Kidney (tissue), 14 donors: ENCODE data around the gene ADAMTSL4. TPM values are rescaled to one million over a fixed set of nuclear protein-coding genes. Genes with fewer than 3 reads are reported as not detected.

Source experiments
- DNase-seq, 5 donors: peaks; one replicate each; pipeline ENCODE4 v3.0.0-alpha.2; 2013 to 2020
- FAIRE-seq: peaks from 2 replicates; lab custom pipeline; 2012; peaks lifted over from hg19 to GRCh38; lab: Jason Lieb, UNC
- H3K27ac ChIP-seq, 2 donors: one replicate each; pipeline ENCODE4 v1.7.0; 2013; ENCODE audit warnings: low read depth in 2 of 2, low read length in 2 of 2, inconsistent platforms in 1 of 2
- H3K27me3 ChIP-seq: one replicate; pipeline ENCODE4 v1.7.1; 2013; ENCODE audit warnings: low read length, inconsistent platforms; ENCODE audit not compliant: control insufficient read depth, insufficient read depth
- H3K36me3 ChIP-seq, 3 donors: one replicate each; pipeline versions ENCODE4 v1.7.0 to v1.7.1; 2013; ENCODE audit warnings: low read length in 3 of 3, control low read depth in 1 of 3, inconsistent platforms in 1 of 3; ENCODE audit not compliant: insufficient read depth in 3 of 3, control insufficient read depth in 2 of 3
- H3K4me1 ChIP-seq, 3 donors: one replicate each; pipeline versions ENCODE4 v1.7.0 to v1.7.1; 2013; ENCODE audit warnings: low read length in 3 of 3, inconsistent platforms in 1 of 3, low read depth in 1 of 3; ENCODE audit not compliant: control insufficient read depth in 2 of 3, insufficient read depth in 2 of 3
- H3K4me3 ChIP-seq, 3 donors: one replicate each; pipeline versions ENCODE4 v1.7.0 to v1.8.1; 2013; ENCODE audit warnings: low read length in 3 of 3, control low read depth in 1 of 3, inconsistent platforms in 1 of 3
- H3K9ac ChIP-seq, 3 donors: one replicate each; pipeline versions ENCODE4 v1.7.0 to v1.7.1; 2013; ENCODE audit warnings: low read length in 3 of 3, control low read depth in 1 of 3, inconsistent platforms in 1 of 3
- H3K9me3 ChIP-seq, 3 donors: one replicate each; pipeline versions ENCODE4 v1.7.0 to v1.7.1; 2013; ENCODE audit warnings: low read length in 3 of 3, control low read depth in 1 of 3, inconsistent platforms in 1 of 3; ENCODE audit not compliant: control insufficient read depth in 2 of 3, insufficient read depth in 1 of 3
- CTCF ChIP-seq: IDR thresholded peaks from 3 replicates; pipeline ENCODE4 v1.5.1; 2012; ENCODE audit warnings: mild to moderate bottlenecking, moderate library complexity, borderline replicate concordance; ENCODE audit not compliant: insufficient read depth; ENCODE audit errors: extremely low read depth
- intact Hi-C: fragments of 100-400 bp; cut with DNase I; formaldehyde crosslinking; loops from one replicate; pipeline ENCODE4 v1.11.1; 2022
- polyA plus RNA-seq: library from polyadenylated mRNA; stranded (reverse); fragments of 350-450 nt; fragmentation: Illumina TruSeq; extraction: RNeasy Lipid Tissue Mini Kit (QIAGEN cat#74804); gene quantifications from one replicate; pipeline ENCODE4 v1.2.3, GENCODE V29; 2014; ENCODE audit warnings: low read depth, low replicate concordance; ENCODE audit not compliant: insufficient read depth
- total RNA-seq: library from RNA; stranded (reverse); fragmentation: NEBNext Ultra II Directional; extraction: Animal tissue kit (Norgen Biotek cat#: 25700); gene quantifications from one replicate; pipeline ENCODE4 v1.2.1, GENCODE V29; 2021
- donor health status: control.
- donor health status: control.
- donor health status: control.
- donor health status: control.
- donor health status: control.
- donor health status: DM: yes; HTN: yes; CAD: no.
- donor health status: Normal renal cell carcinoma (clear cell type).

The ADAMTSL4 gene
- total and polyA plus RNA-seq, 2 donors from 2014 or later = 6.9 to 20.0 TPM

DNA sequence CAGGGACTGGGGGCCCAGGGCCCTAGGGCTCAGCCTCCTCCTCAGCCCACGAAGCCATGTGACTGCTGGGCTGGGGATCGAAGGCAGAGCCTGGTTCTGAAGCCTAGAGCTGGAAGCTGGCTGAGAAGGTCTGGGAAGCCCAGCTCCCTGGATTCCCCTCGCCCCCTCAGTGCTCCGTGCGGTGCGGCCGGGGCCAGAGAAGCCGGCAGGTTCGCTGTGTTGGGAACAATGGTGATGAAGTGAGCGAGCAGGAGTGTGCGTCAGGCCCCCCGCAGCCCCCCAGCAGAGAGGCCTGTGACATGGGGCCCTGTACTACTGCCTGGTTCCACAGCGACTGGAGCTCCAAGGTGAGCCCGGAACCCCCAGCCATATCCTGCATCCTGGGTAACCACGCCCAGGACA is 9.1 kb downstream of the ADAMTSL4 start:
- no peaks in the 10 kb centered on the region for H3K27me3 ChIP-seq
- H3K9me3 ChIP-seq = no peaks in the 10 kb centered on the region
- no peak overlapping the region for H3K4me3 ChIP-seq
- intact Hi-C loops = no loop called here
- DNase-seq = no peak
- peaks cover 4 to 5% (median 4%) of the 10 kb centered on the region in 3 donors for H3K36me3 ChIP-seq
- no peak overlapping the region for H3K9ac ChIP-seq
- peaks cover 1 to 30% (median 26%) of the 10 kb centered on the region in 3 donors for H3K4me1 ChIP-seq
- TF ChIP-seq CTCF = no peak
- no peak overlapping the region for H3K27ac ChIP-seq
- FAIRE-seq = no peak

GRCh38 chr1:150558761-150559655 is 9.8 kb downstream of the ADAMTSL4 start:
- H3K9me3 ChIP-seq = no peaks in the 10 kb centered on the region
- H3K36me3 ChIP-seq = peaks cover 4 to 5% (median 4%) of the 10 kb centered on the region in 3 donors
- no peak overlapping the region for H3K4me3 ChIP-seq
- no peak for TF ChIP-seq CTCF
- no peak overlapping the region for H3K9ac ChIP-seq
- H3K4me1 ChIP-seq = peaks cover 3 to 37% (median 33%) of the 10 kb centered on the region in 3 donors
- intact Hi-C loops = no loop called here
- no peaks in the 10 kb centered on the region for H3K27me3 ChIP-seq
- DNase-seq (peak in 4 of 5 donors; percentile 42 to 89 (median 70)), FAIRE-seq (no peak)
- peak overlapping the region in 1 of 2 donors; percentile 7 for H3K27ac ChIP-seq

DNA sequence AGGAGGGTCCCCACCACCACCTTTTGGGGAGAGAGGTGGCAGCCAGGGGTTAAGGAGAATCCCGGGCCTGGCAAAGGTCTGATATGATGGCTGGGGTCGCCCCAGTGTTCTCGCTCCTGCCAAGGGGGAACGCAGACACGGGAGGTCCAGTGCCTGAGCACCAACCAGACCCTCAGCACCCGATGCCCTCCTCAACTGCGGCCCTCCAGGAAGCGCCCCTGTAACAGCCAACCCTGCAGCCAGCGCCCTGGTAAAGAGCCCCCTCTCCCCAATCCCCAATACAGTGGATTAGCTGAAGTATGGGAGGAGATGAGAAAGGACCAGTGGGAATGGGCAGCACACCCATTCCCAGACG is 10.4 kb downstream of the ADAMTSL4 start:
- intact Hi-C loops = no loop called here
- no peak overlapping the region for H3K4me3 ChIP-seq
- H3K27ac ChIP-seq = no peak overlapping the region
- DNase-seq = no peak
- H3K9ac ChIP-seq = peak overlapping the region in 2 of 3 donors; percentile 75 to 99
- no peak for TF ChIP-seq CTCF
- no peaks in the 10 kb centered on the region for H3K27me3 ChIP-seq
- peaks cover 3 to 39% (median 37%) of the 10 kb centered on the region in 3 donors for H3K4me1 ChIP-seq
- H3K9me3 ChIP-seq = no peaks in the 10 kb centered on the region
- FAIRE-seq = no peak
- H3K36me3 ChIP-seq = peaks cover 4 to 5% (median 4%) of the 10 kb centered on the region in 3 donors
